H1 (cell line): ENCODE measurements around the gene DCPS. TPM values are rescaled to one million over a fixed set of nuclear protein-coding genes. Genes with fewer than 3 reads are reported as not detected.

Experiments used
- CTCF ChIA-PET: fragments of 300-600 bp; sonication (Branson Sonifier 250); formaldehyde crosslinking; loops from one replicate; lab custom pipeline; 2021; ENCODE audit not compliant: partially characterized antibody; lab: Charles Lee
- POLR2A ChIA-PET: fragments of 300-600 bp; sonication (Branson Sonifier 250); formaldehyde crosslinking; loops from one replicate; lab custom pipeline; 2021; ENCODE audit warnings: inconsistent platforms; ENCODE audit not compliant: partially characterized antibody; lab: Charles Lee
- DNase-seq, 2 experiments: peaks; one replicate each; pipeline versions ENCODE4 v3.0.0 to v3.0.0-alpha.2; 2010 to 2022; ENCODE audit warnings: low spot score in 2 of 2, low read depth in 1 of 2, mixed read lengths in 1 of 2
- FAIRE-seq: peaks from 2 replicates; lab custom pipeline; 2011; peaks lifted over from hg19 to GRCh38; lab: Jason Lieb, UNC
- H2AFZ ChIP-seq: 2 replicates; pipeline ENCODE4 v1.8.1; 2012; ENCODE audit warnings: low read length, inconsistent platforms
- H2AK5ac ChIP-seq: 2 replicates; pipeline ENCODE4 v1.6.1; 2013; ENCODE audit warnings: low read depth, low read length
- H2BK120ac ChIP-seq: replicated peaks from 2 replicates; pipeline ENCODE3; 2013; ENCODE audit warnings: low read depth, low read length, inconsistent platforms
- H2BK12ac ChIP-seq: 2 replicates; pipeline ENCODE4 v1.6.1; 2013; ENCODE audit warnings: low read depth, low read length
- H2BK15ac ChIP-seq: 2 replicates; pipeline ENCODE4 v1.6.1; 2013; ENCODE audit warnings: low read length
- H2BK20ac ChIP-seq: 2 replicates; pipeline ENCODE4 v1.6.1; 2013; ENCODE audit warnings: low read length
- H2BK5ac ChIP-seq: 2 replicates; pipeline ENCODE4 v1.6.1; 2013; ENCODE audit warnings: low read depth, low read length
- H3K14ac ChIP-seq: 2 replicates; pipeline ENCODE4 v1.6.1; 2013; ENCODE audit warnings: inconsistent platforms; ENCODE audit not compliant: insufficient read length
- H3K18ac ChIP-seq: 2 replicates; pipeline ENCODE4 v1.6.1; 2013; ENCODE audit warnings: low read length; ENCODE audit errors: extremely low read depth
- H3K23ac ChIP-seq: 2 replicates; pipeline ENCODE4 v1.6.1; 2013; ENCODE audit warnings: inconsistent platforms; ENCODE audit not compliant: insufficient read length
- H3K23me2 ChIP-seq: 2 replicates; pipeline ENCODE4 v1.6.1; 2013; ENCODE audit warnings: low read depth, low read length
- H3K27ac ChIP-seq: 2 replicates; pipeline ENCODE4 v1.6.1; 2011; ENCODE audit warnings: low read depth, low read length, inconsistent platforms
- H3K27me3 ChIP-seq, 4 experiments: replicated peaks in 1 of 4; 1 replicate in 1 of 4; 2 replicates in 3 of 4; pipeline versions ENCODE4 v1.6.1 to v1.8.1; 2011 to 2013; ENCODE audit warnings: low read length in 3 of 4, mild to moderate bottlenecking in 3 of 4, inconsistent platforms in 2 of 4, mixed read lengths in 2 of 4, moderate library complexity in 1 of 4; ENCODE audit not compliant: control insufficient read depth in 3 of 4, insufficient read depth in 3 of 4; ENCODE audit errors: extremely low read depth in 1 of 4
- H3K36me3 ChIP-seq, 4 experiments: 2 replicates each; pipeline versions ENCODE4 v1.6.1 to v1.8.1; 2011 to 2013; ENCODE audit warnings: mild to moderate bottlenecking in 4 of 4, low read length in 3 of 4, moderate library complexity in 2 of 4, control low read depth in 1 of 4, inconsistent platforms in 1 of 4; ENCODE audit not compliant: insufficient read depth in 4 of 4, control insufficient read depth in 2 of 4
- H3K4ac ChIP-seq: replicated peaks from 2 replicates; pipeline ENCODE3; 2013; ENCODE audit warnings: low read length, low read depth, mixed read lengths, inconsistent platforms; ENCODE audit not compliant: insufficient read length
- H3K4me1 ChIP-seq, 4 experiments: replicated peaks in 1 of 4; 1 replicate in 1 of 4; 2 replicates in 3 of 4; pipeline versions ENCODE4 v1.6.1 to v1.8.1; 2011 to 2013; ENCODE audit warnings: low read length in 3 of 4, inconsistent platforms in 2 of 4, mixed read lengths in 1 of 4; ENCODE audit not compliant: insufficient read depth in 4 of 4, control insufficient read depth in 3 of 4
- H3K4me2 ChIP-seq, 2 experiments: 2 replicates each; pipeline versions ENCODE4 v1.6.1 to v1.8.1; 2011 to 2013; ENCODE audit warnings: low read depth in 2 of 2, low read length in 2 of 2, control low read depth in 1 of 2, inconsistent platforms in 1 of 2, mild to moderate bottlenecking in 1 of 2; ENCODE audit not compliant: insufficient read depth in 1 of 2
- H3K4me3 ChIP-seq, 4 experiments: fragments of 200-600, 300-600 bp in 1 of 4; sonication (generic), shearing (Covaris generic), sonication (Bioruptor Twin) in 1 of 4; 2 replicates each; pipeline versions ENCODE4 v1.5.1 to v1.8.1; 2011 to 2016; ENCODE audit warnings: low read length in 4 of 4, low read depth in 3 of 4, control low read depth in 2 of 4, inconsistent platforms in 2 of 4, mild to moderate bottlenecking in 2 of 4, mixed read lengths in 1 of 4, moderate library complexity in 1 of 4; ENCODE audit not compliant: insufficient read depth in 2 of 4; ENCODE audit errors: extremely low read depth in 1 of 4
- H3K56ac ChIP-seq: replicated peaks from 2 replicates; pipeline ENCODE3; 2013; ENCODE audit warnings: low read depth, mild to moderate bottlenecking, mixed read lengths, low read length, inconsistent platforms; ENCODE audit not compliant: insufficient read length
- H3K79me1 ChIP-seq: 2 replicates; pipeline ENCODE4 v1.6.1; 2013; ENCODE audit warnings: low read depth, low read length, control low read depth
- H3K79me2 ChIP-seq, 2 experiments: 2 replicates each; pipeline versions ENCODE4 v1.6.1 to v1.8.1; 2012 to 2013; ENCODE audit warnings: low read length in 2 of 2, mild to moderate bottlenecking in 2 of 2, inconsistent platforms in 1 of 2; ENCODE audit not compliant: insufficient read depth in 2 of 2, control insufficient read depth in 1 of 2
- H3K9ac ChIP-seq, 4 experiments: replicated peaks in 1 of 4; 1 replicate in 1 of 4; 2 replicates in 3 of 4; pipeline versions ENCODE4 v1.6.1 to v1.8.1; 2011 to 2013; ENCODE audit warnings: low read depth in 3 of 4, low read length in 3 of 4, control low read depth in 2 of 4, mild to moderate bottlenecking in 2 of 4, moderate library complexity in 2 of 4, inconsistent platforms in 1 of 4; ENCODE audit errors: extremely low read depth in 1 of 4
- H3K9me3 ChIP-seq, 2 experiments: 2 replicates each; pipeline versions ENCODE4 v1.6.1 to v1.8.1; 2012 to 2013; ENCODE audit warnings: mild to moderate bottlenecking in 2 of 2, moderate library complexity in 2 of 2, control low read depth in 1 of 2, inconsistent platforms in 1 of 2, low read depth in 1 of 2, low read length in 1 of 2, mixed read lengths in 1 of 2; ENCODE audit not compliant: insufficient read depth in 2 of 2
- H4K20me1 ChIP-seq, 2 experiments: replicated peaks in 1 of 2; 2 replicates each; pipeline versions ENCODE3 to v1.8.1; 2011 to 2013; ENCODE audit warnings: inconsistent platforms in 2 of 2, low read length in 2 of 2, mild to moderate bottlenecking in 1 of 2; ENCODE audit not compliant: insufficient read depth in 2 of 2, control insufficient read depth in 1 of 2
- H4K5ac ChIP-seq: 2 replicates; pipeline ENCODE4 v1.6.1; 2013; ENCODE audit warnings: low read length, low read depth, mixed read lengths, inconsistent platforms; ENCODE audit not compliant: insufficient read length
- H4K8ac ChIP-seq: 2 replicates; pipeline ENCODE4 v1.8.0; 2013; ENCODE audit warnings: mild to moderate bottlenecking, moderate library complexity, low read length, inconsistent platforms; ENCODE audit not compliant: insufficient read depth; ENCODE audit errors: extremely low read depth
- H4K91ac ChIP-seq: replicated peaks from 2 replicates; pipeline ENCODE3; 2013; ENCODE audit warnings: low read length, mixed read lengths, inconsistent platforms; ENCODE audit not compliant: insufficient read length
- HDAC6 ChIP-seq: IDR thresholded peaks from one replicate; pipeline ENCODE4 v1.7.1; 2012; ENCODE audit warnings: low read depth, mild to moderate bottlenecking, inconsistent platforms, low read length, moderate library complexity
- KDM1A ChIP-seq: fragments of 200-600, 300-600 bp; sonication (generic); IDR thresholded peaks from 2 replicates; pipeline ENCODE4 v1.7.1; 2016; ENCODE audit warnings: mild to moderate bottlenecking, low read length, borderline replicate concordance
- SIN3A ChIP-seq, 2 experiments: IDR thresholded peaks in 1 of 2; conservative IDR thresholded peaks in 1 of 2; 2 replicates each; pipeline ENCODE4 v1.6.1; 2011 to 2012; ENCODE audit warnings: low read length in 2 of 2, improper control_type of control experiment in 1 of 2, low read depth in 1 of 2, mild to moderate bottlenecking in 1 of 2
- WGBS, 2 experiments: shearing (Covaris generic) in 1 of 2; methylation state at CpG; one replicate each; pipeline versions ENCODE4 v1.1.6 to v1.1.7; 2013 to 2015; ENCODE audit warnings: low lambda C conversion rate in 2 of 2, mixed read lengths in 2 of 2, inconsistent platforms in 1 of 2, low coverage in 1 of 2, missing lambda C conversion rate in 1 of 2; ENCODE audit not compliant: insufficient replicate concordance in 2 of 2, insufficient coverage in 1 of 2, insufficient read length in 1 of 2; ENCODE audit errors: extremely low coverage in 1 of 2, missing lambda C conversion rate in 1 of 2; 5-methylcytosine and 5-hydroxymethylcytosine counted together
- polyA plus RNA-seq, 7 experiments: library from polyadenylated mRNA; depleted of rRNA in 3 of 7; stranded (reverse) in 5 of 7; unstranded in 2 of 7; fragments of >200 nt in 5 of 7; fragments of 200-250 nt in 2 of 7; gene quantifications; 1 replicate in 5 of 7; 2 replicates in 1 of 7; 4 replicates in 1 of 7; pipeline versions ENCODE4 v1.2.1 to v1.2.3, GENCODE V29; 2011 to 2013; ENCODE audit warnings: missing spikeins in 2 of 7, mixed read lengths in 2 of 7
- total RNA-seq: library from RNA; stranded (reverse); fragmentation: NEBNext Ultra II Directional; extraction: Animal tissue kit (Norgen Biotek cat#: 25700); gene quantifications from 2 replicates; pipeline ENCODE4 v1.2.1, GENCODE V29; 2021
- TF ChIP-seq, protein P1 (sequence below): IDR thresholded peaks from 2 replicates; pipeline ENCODE4 v1.6.1; 2011; ENCODE audit warnings: low read length, improper control_type of control experiment

The DCPS gene
- total and polyA plus RNA-seq, 2 of the 8 experiments (the other 6 are each of a cell fraction or from before 2014, with no cell fraction given), result 24.6 to 55.2 TPM

DNA sequence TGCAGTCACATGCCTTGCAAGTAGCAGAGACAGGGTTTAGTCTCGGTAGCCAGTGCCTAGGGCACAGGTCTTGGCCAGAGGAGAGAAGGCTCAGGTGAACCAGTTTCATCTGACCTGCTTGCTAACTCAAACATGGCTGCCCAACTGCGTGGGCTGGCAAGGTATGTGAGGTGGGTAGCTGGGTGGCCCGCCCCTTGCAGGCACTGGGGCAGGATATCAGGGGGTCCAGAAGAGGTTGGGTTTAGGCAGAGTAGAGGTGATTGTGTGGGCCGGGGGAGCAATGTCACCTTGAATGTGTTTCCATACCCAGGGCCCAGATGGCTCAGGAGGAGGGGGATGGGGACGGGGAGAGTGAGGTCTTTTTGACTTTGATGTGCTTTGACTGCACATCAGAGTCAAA lies 89.3 kb downstream of the DCPS start:
- no peak overlapping the region for H3K14ac ChIP-seq
- H3K4me2 ChIP-seq, result no peak overlapping the region
- no peak overlapping the region for H3K9ac ChIP-seq
- H2BK15ac ChIP-seq, result no peak overlapping the region
- H2AFZ ChIP-seq, result no peak overlapping the region
- H3K9me3 ChIP-seq, result no peaks in the 10 kb centered on the region
- no peak overlapping the region for H3K4me3 ChIP-seq
- POLR2A ChIA-PET, result interaction anchor here (1.0 to 1.4 kb wide), 2 partner anchors 13 to 33 kb away, joined by 3 read pairs; no protein-coding TSS in a partner anchor
- H3K18ac ChIP-seq, result no peak overlapping the region
- no peak overlapping the region for H2BK12ac ChIP-seq
- no peak overlapping the region for H2BK120ac ChIP-seq
- H2BK20ac ChIP-seq, result no peak overlapping the region
- H3K36me3 ChIP-seq, result no peaks in the 10 kb centered on the region
- no peak overlapping the region for H3K23ac ChIP-seq
- no peak overlapping the region for H2AK5ac ChIP-seq
- H3K79me2 ChIP-seq, result peaks cover 0 to 3% of the 10 kb centered on the region in 2 experiments; a peak in 1 of 4 replicates
- H4K8ac ChIP-seq, result no peak overlapping the region
- CTCF ChIA-PET, result interaction anchor here (0.7 to 2.3 kb wide), 8 partner anchors 19 to 477 kb away, joined by 3 to 22 read pairs (median 6); no protein-coding TSS in a partner anchor
- peaks cover 0 to 3% (median 0%) of the 10 kb centered on the region in 4 experiments; a peak in 2 of 7 replicates for H3K4me1 ChIP-seq
- no peak overlapping the region for H4K5ac ChIP-seq
- no peak overlapping the region for H2BK5ac ChIP-seq
- TF ChIP-seq, protein P1, sequence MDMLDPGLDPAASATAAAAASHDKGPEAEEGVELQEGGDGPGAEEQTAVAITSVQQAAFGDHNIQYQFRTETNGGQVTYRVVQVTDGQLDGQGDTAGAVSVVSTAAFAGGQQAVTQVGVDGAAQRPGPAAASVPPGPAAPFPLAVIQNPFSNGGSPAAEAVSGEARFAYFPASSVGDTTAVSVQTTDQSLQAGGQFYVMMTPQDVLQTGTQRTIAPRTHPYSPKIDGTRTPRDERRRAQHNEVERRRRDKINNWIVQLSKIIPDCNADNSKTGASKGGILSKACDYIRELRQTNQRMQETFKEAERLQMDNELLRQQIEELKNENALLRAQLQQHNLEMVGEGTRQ, result no peak
- TF ChIP-seq KDM1A (no peak), HDAC6 (no peak), SIN3A (conservative IDR thresholded peaks at IDR 0.05 in 1 of 2, IDR thresholded peaks at IDR 0.05 in 1 of 2; ENCODE audit: low read depth in 1 of 2, low read length in 2 of 2) (no peak)
- TF ChIP-seq, all 59 proteins: peak for 0
- no peaks in the 10 kb centered on the region for H3K27me3 ChIP-seq
- H4K20me1 ChIP-seq, result peaks cover 2 to 4% of the 10 kb centered on the region in 2 experiments
- DNase-seq (no peak), FAIRE-seq (no peak)
- no peaks in the 10 kb centered on the region for H3K23me2 ChIP-seq
- H3K79me1 ChIP-seq, result peaks cover 6% of the 10 kb centered on the region
- no peak overlapping the region for H4K91ac ChIP-seq
- no peak overlapping the region for H3K27ac ChIP-seq
- H3K56ac ChIP-seq, result no peak overlapping the region
- H3K4ac ChIP-seq, result no peak overlapping the region
- WGBS, 2 experiments, result 92% methylated on average over 4 of the region's 5 CpGs; no CpG with 5 or more reads in 1 of the 2 experiments
